ENCODE measurements around the gene GABRD. TPM values are rescaled to one million over a fixed set of nuclear protein-coding genes. Genes with fewer than 3 reads are reported as not detected.

The GABRD gene
- total RNA-seq, 1 donor from 2014 or later = 0.41 TPM

GRCh38 chr1:2022063-2022770 is 3.1 kb downstream of the GABRD start:
- TF ChIP-seq, protein P1, sequence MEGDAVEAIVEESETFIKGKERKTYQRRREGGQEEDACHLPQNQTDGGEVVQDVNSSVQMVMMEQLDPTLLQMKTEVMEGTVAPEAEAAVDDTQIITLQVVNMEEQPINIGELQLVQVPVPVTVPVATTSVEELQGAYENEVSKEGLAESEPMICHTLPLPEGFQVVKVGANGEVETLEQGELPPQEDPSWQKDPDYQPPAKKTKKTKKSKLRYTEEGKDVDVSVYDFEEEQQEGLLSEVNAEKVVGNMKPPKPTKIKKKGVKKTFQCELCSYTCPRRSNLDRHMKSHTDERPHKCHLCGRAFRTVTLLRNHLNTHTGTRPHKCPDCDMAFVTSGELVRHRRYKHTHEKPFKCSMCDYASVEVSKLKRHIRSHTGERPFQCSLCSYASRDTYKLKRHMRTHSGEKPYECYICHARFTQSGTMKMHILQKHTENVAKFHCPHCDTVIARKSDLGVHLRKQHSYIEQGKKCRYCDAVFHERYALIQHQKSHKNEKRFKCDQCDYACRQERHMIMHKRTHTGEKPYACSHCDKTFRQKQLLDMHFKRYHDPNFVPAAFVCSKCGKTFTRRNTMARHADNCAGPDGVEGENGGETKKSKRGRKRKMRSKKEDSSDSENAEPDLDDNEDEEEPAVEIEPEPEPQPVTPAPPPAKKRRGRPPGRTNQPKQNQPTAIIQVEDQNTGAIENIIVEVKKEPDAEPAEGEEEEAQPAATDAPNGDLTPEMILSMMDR (IDR thresholded peaks at IDR 0.05; ENCODE audit: borderline replicate concordance) = no peak
- no peak overlapping the region for H3K27ac ChIP-seq (replicated peaks)
- H3K4me1 ChIP-seq = peaks cover 28% of the 10 kb centered on the region
- H3K36me3 ChIP-seq = no peaks in the 10 kb centered on the region
- H3K4me3 ChIP-seq = no peak overlapping the region
- no peak for DNase-seq
- peaks cover 76% of the 10 kb centered on the region for H3K27me3 ChIP-seq (ENCODE audit: low read depth)
- no peaks in the 10 kb centered on the region for H3K9me3 ChIP-seq (replicated peaks)
- intact Hi-C loops (cut with micrococcal nuclease) = no loop called here

DNA sequence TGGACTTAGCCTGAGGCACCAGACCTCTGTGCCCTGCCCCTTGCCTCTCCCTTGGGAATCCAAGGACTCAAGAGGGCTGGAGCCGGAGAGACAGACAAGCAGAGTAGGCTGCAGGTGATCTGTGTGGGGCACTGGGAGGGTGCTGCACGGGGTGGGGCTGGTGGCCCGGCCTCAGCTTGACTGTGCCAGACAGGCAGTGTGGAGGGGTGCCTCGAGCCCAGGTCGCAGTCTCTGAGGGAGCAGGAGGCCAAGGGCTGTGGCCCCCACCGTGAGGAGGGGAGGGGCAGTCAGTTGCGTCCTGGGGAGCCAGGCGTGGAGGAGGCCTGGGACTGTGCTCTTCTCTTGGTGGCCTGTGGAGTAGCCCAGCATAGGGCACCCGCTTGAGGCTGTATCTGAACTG is 4.0 kb downstream of the GABRD start:
- Histone ChIP-seq H3K27me3 (ENCODE audit: low read depth) (peaks cover 66% of the 10 kb centered on the region), H3K4me3 (no peak overlapping the region), H3K9me3 (replicated peaks) (no peaks in the 10 kb centered on the region), H3K4me1 (peaks cover 28% of the 10 kb centered on the region), H3K36me3 (no peaks in the 10 kb centered on the region), H3K27ac (replicated peaks) (no peak overlapping the region)
- intact Hi-C loops (cut with micrococcal nuclease) = no loop called here
- no peak for DNase-seq
- TF ChIP-seq, protein P1 (IDR thresholded peaks at IDR 0.05; ENCODE audit: borderline replicate concordance) = no peak

DNA sequence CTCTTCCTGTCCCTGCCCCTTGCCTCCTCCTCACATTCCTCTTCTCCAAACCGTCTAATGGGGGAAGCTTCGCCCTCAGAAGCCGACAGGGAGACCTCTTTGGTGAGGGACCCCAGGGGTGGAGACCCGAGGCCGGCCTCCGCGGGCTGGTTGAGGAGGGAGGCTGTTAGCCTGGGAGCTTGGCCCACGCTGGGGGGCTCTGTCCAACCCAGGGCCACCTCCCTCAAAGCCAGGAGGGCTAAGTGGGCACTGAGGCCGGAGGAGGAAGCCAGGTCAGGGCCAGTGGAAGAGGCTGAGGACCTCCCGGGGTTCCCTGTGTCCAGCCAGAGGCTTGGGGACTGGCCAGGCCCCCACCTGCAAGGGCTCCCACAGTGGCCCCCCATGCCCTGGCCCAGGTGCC is 5.3 kb downstream of the GABRD start:
- DNase-seq = no peak
- H3K4me1 ChIP-seq = peaks cover 20% of the 10 kb centered on the region
- H3K27me3 ChIP-seq (ENCODE audit: low read depth) = peaks cover 56% of the 10 kb centered on the region
- intact Hi-C loops (cut with micrococcal nuclease) = no loop called here
- TF ChIP-seq, protein P1 (IDR thresholded peaks at IDR 0.05; ENCODE audit: borderline replicate concordance) = no peak
- H3K9me3 ChIP-seq (replicated peaks) = no peaks in the 10 kb centered on the region
- H3K27ac ChIP-seq (replicated peaks) = no peak overlapping the region
- no peak overlapping the region for H3K4me3 ChIP-seq
- no peaks in the 10 kb centered on the region for H3K36me3 ChIP-seq

- no peak overlapping the region for H3K4me3 ChIP-seq
- H3K27ac ChIP-seq (replicated peaks) = peak overlapping the region; percentile 71
- peaks cover 16% of the 10 kb centered on the region for H3K4me1 ChIP-seq
- intact Hi-C loops (cut with micrococcal nuclease) = no loop called here
- H3K36me3 ChIP-seq = no peaks in the 10 kb centered on the region
- H3K9me3 ChIP-seq (replicated peaks) = no peaks in the 10 kb centered on the region
- no peak for DNase-seq
- H3K27me3 ChIP-seq (ENCODE audit: low read depth) = peaks cover 51% of the 10 kb centered on the region
- TF ChIP-seq, protein P1 (IDR thresholded peaks at IDR 0.05; ENCODE audit: borderline replicate concordance) = no peak
These were observed 5.7 kb downstream of the GABRD start for GRCh38 chr1:2024887-2025286.

DNA sequence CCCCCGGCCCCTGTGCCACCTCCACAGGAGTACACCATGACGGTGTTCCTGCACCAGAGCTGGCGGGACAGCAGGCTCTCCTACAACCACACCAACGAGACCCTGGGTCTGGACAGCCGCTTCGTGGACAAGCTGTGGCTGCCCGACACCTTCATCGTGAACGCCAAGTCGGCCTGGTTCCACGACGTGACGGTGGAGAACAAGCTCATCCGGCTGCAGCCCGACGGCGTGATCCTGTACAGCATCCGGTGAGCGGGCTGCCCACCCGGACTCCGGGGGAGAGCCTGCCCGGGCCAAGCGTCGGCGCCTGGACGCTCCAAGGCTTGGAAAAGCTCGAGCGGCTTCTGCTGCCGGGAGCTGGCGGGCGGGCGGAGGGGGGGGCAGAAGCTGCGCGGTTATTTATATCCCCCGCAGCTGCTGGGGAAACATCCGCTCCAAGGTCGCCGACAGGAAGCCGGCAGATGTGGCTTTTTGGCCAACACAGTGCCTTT is 6.4 kb downstream of the GABRD start:
- Histone ChIP-seq H3K4me3 (peak overlapping the region; percentile 39), H3K9me3 (replicated peaks) (no peaks in the 10 kb centered on the region), H3K36me3 (no peaks in the 10 kb centered on the region), H3K27ac (replicated peaks) (peak overlapping the region; percentile 71), H3K27me3 (ENCODE audit: low read depth) (peaks cover 45% of the 10 kb centered on the region), H3K4me1 (peaks cover 15% of the 10 kb centered on the region)
- intact Hi-C loops (cut with micrococcal nuclease) = no loop called here
- TF ChIP-seq, protein P1 (IDR thresholded peaks at IDR 0.05; ENCODE audit: borderline replicate concordance) = no peak
- DNase-seq = peak; percentile 58

Measured in left ventricle myocardium inferior (tissue), 1 donor.